ENCODE results near the gene CBLB. TPM values are rescaled to one million over a fixed set of nuclear protein-coding genes. Genes with fewer than 3 reads are reported as not detected.
A peak's percentile ranks its signal among the peaks of the same experiment; 100 is the strongest.

Gene CBLB
- total RNA-seq, 1 donor: 12.1 TPM

- DNase-seq (ENCODE audit: low read depth in 2 of 3, low spot score in 2 of 3): no peak
Measured at GRCh38 chr3:105847865-105848264, 20.9 kb downstream of the CBLB start.

- DNase-seq (ENCODE audit: low read depth in 2 of 3, low spot score in 2 of 3): no peak
Measured at GRCh38 chr3:105847452-105847851, 21.4 kb downstream of the CBLB start.

GRCh38 chr3:105846809-105847208 lies 22.0 kb downstream of the CBLB start:
- no peak for DNase-seq (ENCODE audit: low read depth in 2 of 3, low spot score in 2 of 3)

- no peak for DNase-seq (ENCODE audit: low read depth in 2 of 3, low spot score in 2 of 3)
Measured at GRCh38 chr3:105845488-105845887, 23.3 kb downstream of the CBLB start.

GRCh38 chr3:105844704-105845103 lies 24.1 kb downstream of the CBLB start:
- no peak for DNase-seq (ENCODE audit: low read depth in 2 of 3, low spot score in 2 of 3)

GRCh38 chr3:105843994-105844393 lies 24.8 kb downstream of the CBLB start:
- DNase-seq (ENCODE audit: low read depth in 2 of 3, low spot score in 2 of 3): no peak

GRCh38 chr3:105842943-105843342 lies 25.9 kb downstream of the CBLB start:
- DNase-seq (ENCODE audit: low read depth in 2 of 3, low spot score in 2 of 3): no peak

- DNase-seq (ENCODE audit: low read depth in 2 of 3, low spot score in 2 of 3): no peak
Measured at GRCh38 chr3:105842449-105842848, 26.4 kb downstream of the CBLB start.

- DNase-seq (ENCODE audit: low read depth in 2 of 3, low spot score in 2 of 3): no peak
Measured at GRCh38 chr3:105837947-105838346, 30.9 kb downstream of the CBLB start.

GRCh38 chr3:105837143-105837740 lies 31.6 kb downstream of the CBLB start:
- DNase-seq (ENCODE audit: low read depth in 2 of 3, low spot score in 2 of 3): no peak

GRCh38 chr3:105836533-105836932 lies 32.3 kb downstream of the CBLB start:
- no peak for DNase-seq (ENCODE audit: low read depth in 2 of 3, low spot score in 2 of 3)

- no peak for DNase-seq (ENCODE audit: low read depth in 2 of 3, low spot score in 2 of 3)
Measured at GRCh38 chr3:105835606-105836005, 33.2 kb downstream of the CBLB start.

- no peak for DNase-seq (ENCODE audit: low read depth in 2 of 3, low spot score in 2 of 3)
Measured at GRCh38 chr3:105834768-105835167, 34.0 kb downstream of the CBLB start.

GRCh38 chr3:105832644-105833043 lies 36.2 kb downstream of the CBLB start:
- no peak for DNase-seq (ENCODE audit: low read depth in 2 of 3, low spot score in 2 of 3)

- DNase-seq (ENCODE audit: low read depth in 2 of 3, low spot score in 2 of 3): no peak
Measured at GRCh38 chr3:105830836-105831235, 38.0 kb downstream of the CBLB start.

GRCh38 chr3:105829871-105830622 lies 38.8 kb downstream of the CBLB start:
- peak in 2 of 3 donors; percentile 20 to 71 for DNase-seq (ENCODE audit: low read depth in 2 of 3, low spot score in 2 of 3)

GRCh38 chr3:105829229-105829628 lies 39.6 kb downstream of the CBLB start:
- no peak for DNase-seq (ENCODE audit: low read depth in 2 of 3, low spot score in 2 of 3)

- DNase-seq (ENCODE audit: low read depth in 2 of 3, low spot score in 2 of 3): no peak
Measured at GRCh38 chr3:105828703-105829102, 40.1 kb downstream of the CBLB start.

GRCh38 chr3:105827959-105828358 lies 40.9 kb downstream of the CBLB start:
- no peak for DNase-seq (ENCODE audit: low read depth in 2 of 3, low spot score in 2 of 3)

GRCh38 chr3:105826778-105827634 lies 41.8 kb downstream of the CBLB start:
- no peak for DNase-seq (ENCODE audit: low read depth in 2 of 3, low spot score in 2 of 3)

GRCh38 chr3:105824129-105824528 lies 44.7 kb downstream of the CBLB start:
- DNase-seq (ENCODE audit: low read depth in 2 of 3, low spot score in 2 of 3): no peak

Measured in hematopoietic multipotent progenitor cell (in vitro differentiated cells).